HepG2 (cell line): ENCODE results near the gene MTCL1. TPM values are rescaled to one million over a fixed set of nuclear protein-coding genes. Genes with fewer than 3 reads are reported as not detected.

ENCODE experiments used
- ATAC-seq: fragments of 200-7000 bp; cut with Tn5 transposase; 3 replicates; pipeline ENCODE4 v1.9.1; 2020; ENCODE audit warnings: mild to moderate bottlenecking, moderate library complexity
- BruUV-seq: library from RNA; stranded (reverse); fragments of 400-500 nt; replicated peaks from 2 replicates; lab custom pipeline; 2021; lab: Mats Ljungman, UMichigan
- CTCF ChIA-PET: fragments of 300-600 bp; formaldehyde crosslinking; extraction: SDS; loops from one replicate; lab custom pipeline; 2021; ENCODE audit warnings: low total read pairs, inconsistent platforms, low intra/inter-chr PET ratio; lab: Yijun Ruan, JAX
- POLR2A ChIA-PET: fragments of 350-600 bp; sonication (Branson Sonifier 250); formaldehyde crosslinking; loops from one replicate; lab custom pipeline; 2020; ENCODE audit warnings: antibody characterized with exemption, inconsistent platforms; lab: Yijun Ruan, JAX
- DNase-seq: peaks from one replicate; pipeline ENCODE4 v3.0.0-alpha.2; 2015; ENCODE audit warnings: low spot score
- FAIRE-seq: peaks from 3 replicates; lab custom pipeline; 2011; peaks lifted over from hg19 to GRCh38; lab: Jason Lieb, UNC
- H2AFZ ChIP-seq: one replicate; pipeline ENCODE4 v1.6.1; 2011; ENCODE audit warnings: low read length, inconsistent platforms
- H3K27ac ChIP-seq: fragments of 300-600 bp; 3 replicates; pipeline ENCODE4 v1.8.0; 2011; ENCODE audit warnings: mixed run types, mild to moderate bottlenecking, mixed read lengths, low read length, inconsistent platforms; ENCODE audit not compliant: insufficient read depth; ENCODE audit errors: extremely low read length
- H3K27me3 ChIP-seq, 2 experiments: fragments of 200-600 bp in 1 of 2; 2 replicates in 1 of 2; 3 replicates in 1 of 2; pipeline versions ENCODE4 v1.6.0 to v1.8.0; 2011; ENCODE audit warnings: low read length in 2 of 2, mild to moderate bottlenecking in 2 of 2, moderate library complexity in 2 of 2, inconsistent platforms in 1 of 2; ENCODE audit not compliant: insufficient read depth in 2 of 2, control insufficient read depth in 1 of 2
- H3K36me3 ChIP-seq, 2 experiments: fragments of 200-600 bp in 1 of 2; replicated peaks in 1 of 2; 2 replicates in 1 of 2; 3 replicates in 1 of 2; pipeline versions ENCODE4 v1.5.1 to v1.8.0; 2011; ENCODE audit warnings: low read length in 2 of 2, inconsistent platforms in 1 of 2; ENCODE audit not compliant: insufficient read depth in 2 of 2, control insufficient read depth in 1 of 2
- H3K4me1 ChIP-seq: 2 replicates; pipeline ENCODE4 v1.5.1; 2012; ENCODE audit warnings: low read length, inconsistent platforms; ENCODE audit not compliant: insufficient read depth
- H3K4me2 ChIP-seq: 2 replicates; pipeline ENCODE4 v1.6.0; 2011; ENCODE audit warnings: low read depth, low read length, inconsistent platforms
- H3K4me3 ChIP-seq, 3 experiments: fragments of 200-600 bp in 1 of 3; sonication (generic), shearing (Covaris generic) in 1 of 3; replicated peaks in 1 of 3; 2 replicates each; pipeline ENCODE4 v1.5.1; 2011 to 2016; ENCODE audit warnings: low read length in 3 of 3, inconsistent platforms in 2 of 3, low read depth in 2 of 3, mild to moderate bottlenecking in 2 of 3, control low read depth in 1 of 3, mixed read lengths in 1 of 3; ENCODE audit not compliant: insufficient read depth in 1 of 3
- H3K79me2 ChIP-seq: one replicate; pipeline ENCODE4 v1.6.1; 2011; ENCODE audit warnings: low read length, inconsistent platforms; ENCODE audit not compliant: insufficient read depth
- H3K9ac ChIP-seq: 2 replicates; pipeline ENCODE4 v1.6.0; 2011; ENCODE audit warnings: mild to moderate bottlenecking, low read depth, low read length, inconsistent platforms; ENCODE audit not compliant: insufficient read depth
- H3K9me3 ChIP-seq: 2 replicates; pipeline ENCODE4 v1.5.1; 2012; ENCODE audit warnings: mild to moderate bottlenecking, low read length
- H4K20me1 ChIP-seq: 2 replicates; pipeline ENCODE4 v1.6.0; 2011; ENCODE audit warnings: inconsistent platforms, mild to moderate bottlenecking, low read length, moderate library complexity; ENCODE audit not compliant: insufficient read depth
- KDM1A ChIP-seq: IDR thresholded peaks from 2 replicates; pipeline ENCODE4 v1.6.1; 2016; ENCODE audit warnings: missing compliant biosample characterization
- MAFF ChIP-seq: IDR thresholded peaks from 2 replicates; pipeline ENCODE4 v1.6.1; 2011; ENCODE audit warnings: low read depth, low read length, improper control_type of control experiment
- MEIS1 ChIP-seq: sonication (generic); formaldehyde crosslinking; IDR thresholded peaks from 2 replicates; pipeline ENCODE4 v1.9.0; 2021; ENCODE audit warnings: mild to moderate bottlenecking, missing genetic modification reagents, moderate library complexity, borderline replicate concordance
- MNT ChIP-seq: fragments of 450-650 bp; IDR thresholded peaks from 2 replicates; pipeline ENCODE4 v1.6.1; 2016
- MXD4 ChIP-seq: IDR thresholded peaks from 2 replicates; pipeline ENCODE4 v1.6.1; 2016; ENCODE audit warnings: mild to moderate bottlenecking, missing biosample characterization, missing genetic modification reagents
- NBN ChIP-seq: fragments of 450-650 bp; conservative IDR thresholded peaks from 2 replicates; pipeline ENCODE4 v1.6.1; 2017
- RFXAP ChIP-seq: sonication (generic); formaldehyde crosslinking; IDR thresholded peaks from 2 replicates; pipeline ENCODE4 v1.4.0; 2020; ENCODE audit warnings: missing genetic modification reagents, borderline replicate concordance
- TGIF2 ChIP-seq: IDR thresholded peaks from 2 replicates; pipeline ENCODE4 v1.6.1; 2016; ENCODE audit warnings: control low read depth, missing compliant biosample characterization
- ZNF382 ChIP-seq: sonication (generic); formaldehyde crosslinking; IDR thresholded peaks from 2 replicates; pipeline ENCODE4 v1.5.0; 2020; ENCODE audit warnings: missing genetic modification reagents, mild to moderate bottlenecking, borderline replicate concordance
- ZNF724P ChIP-seq: sonication (generic); formaldehyde crosslinking; IDR thresholded peaks from 2 replicates; pipeline ENCODE4 v1.8.0; 2022; ENCODE audit warnings: missing genetic modification reagents, borderline replicate concordance
- ZNF761 ChIP-seq: sonication (generic); formaldehyde crosslinking; conservative IDR thresholded peaks from 2 replicates; pipeline ENCODE4 v1.4.0; 2020; ENCODE audit warnings: mild to moderate bottlenecking, missing genetic modification reagents
- ZSCAN21 ChIP-seq: sonication (generic); formaldehyde crosslinking; IDR thresholded peaks from 2 replicates; pipeline ENCODE4 v1.8.0; 2022; ENCODE audit warnings: mild to moderate bottlenecking, missing genetic modification reagents, moderate library complexity, borderline replicate concordance
- WGBS: methylation state at CpG from one replicate; pipeline ENCODE4 v1.1.6; 2017; ENCODE audit warnings: low lambda C conversion rate; 5-methylcytosine and 5-hydroxymethylcytosine counted together
- in situ Hi-C: cut with HindIII; loops from 2 replicates; pipeline ENCODE4 v1.10.0; 2017; ENCODE audit warnings: low pct_unique_long_range_greater_than_20kb; ENCODE audit not compliant: extremely low pct_ligation_motif_present
- intact Hi-C: fragments of 100-400 bp; cut with micrococcal nuclease; formaldehyde crosslinking; loops from one replicate; pipeline ENCODE4 v1.10.0; 2022; ENCODE audit not compliant: unreplicated experiment
- polyA plus RNA-seq, 8 experiments: library from polyadenylated mRNA; depleted of rRNA in 3 of 8; stranded (reverse) in 7 of 8; unstranded in 1 of 8; fragments of >200 nt; fragmentation: Illumina TruSeq in 4 of 8; extraction: Trizol in 4 of 8; gene quantifications; 2 replicates each; pipeline versions ENCODE4 v1.2.1 to v1.2.3, GENCODE V29; 2011 to 2016; ENCODE audit warnings: low read depth in 4 of 8, missing spikeins in 1 of 8, mixed read lengths in 1 of 8; ENCODE audit not compliant: insufficient read depth in 1 of 8
- total RNA-seq, 5 experiments: library from RNA; depleted of rRNA; stranded (reverse); fragments of >200 nt; fragmentation: Illumina TruSeq; extraction: Trizol; gene quantifications; 2 replicates each; pipeline ENCODE4 v1.2.3, GENCODE V29; 2016; ENCODE audit warnings: low read depth in 1 of 5
- TF ChIP-seq, protein P1 (sequence below): sonication (generic); formaldehyde crosslinking; IDR thresholded peaks from 2 replicates; pipeline ENCODE4 v1.5.0; 2020; ENCODE audit warnings: missing genetic modification reagents
- TF ChIP-seq, protein P2 (sequence below): IDR thresholded peaks from 2 replicates; pipeline ENCODE4 v1.4.0; 2020; ENCODE audit warnings: mild to moderate bottlenecking, missing genetic modification reagents

The MTCL1 gene
- total and polyA plus RNA-seq, 2 of the 13 experiments (the other 11 are each of a cell fraction or from before 2014, with no cell fraction given): 3.1 to 3.2 TPM

- Histone ChIP-seq H3K4me2 (no peak overlapping the region), H3K79me2 (no peaks in the 10 kb centered on the region), H3K9ac (no peak overlapping the region), H3K4me3 (no peak overlapping the region), H3K27ac (no peak overlapping the region), H3K27me3 (no peaks in the 10 kb centered on the region), H2AFZ (no peak overlapping the region), H3K4me1 (no peaks in the 10 kb centered on the region), H3K9me3 (no peaks in the 10 kb centered on the region), H4K20me1 (no peaks in the 10 kb centered on the region), H3K36me3 (no peaks in the 10 kb centered on the region)
- no TSS peak for BruUV-seq
- DNase-seq (no peak), FAIRE-seq (no peak), ATAC-seq (no peak)
- in situ Hi-C loops: no loop called here
- CTCF ChIA-PET: no interaction called here
- POLR2A ChIA-PET: no interaction called here
- intact Hi-C loops: no loop called here
- 88% methylated on average over 4 of the region's 4 CpGs for WGBS
- TF ChIP-seq MAFF (no peak), ZNF761 (CRISPR knock-in tag) (no peak), RFXAP (CRISPR knock-in tag) (no peak), ZNF724P (CRISPR knock-in tag) (no peak), NBN (no peak), ZSCAN21 (CRISPR knock-in tag) (no peak), MXD4 (CRISPR knock-in tag) (no peak), MNT (no peak), TGIF2 (CRISPR knock-in tag) (no peak), MEIS1 (CRISPR knock-in tag) (no peak), KDM1A (CRISPR knock-in tag) (no peak), ZNF382 (no peak)
- TF ChIP-seq, protein P1, sequence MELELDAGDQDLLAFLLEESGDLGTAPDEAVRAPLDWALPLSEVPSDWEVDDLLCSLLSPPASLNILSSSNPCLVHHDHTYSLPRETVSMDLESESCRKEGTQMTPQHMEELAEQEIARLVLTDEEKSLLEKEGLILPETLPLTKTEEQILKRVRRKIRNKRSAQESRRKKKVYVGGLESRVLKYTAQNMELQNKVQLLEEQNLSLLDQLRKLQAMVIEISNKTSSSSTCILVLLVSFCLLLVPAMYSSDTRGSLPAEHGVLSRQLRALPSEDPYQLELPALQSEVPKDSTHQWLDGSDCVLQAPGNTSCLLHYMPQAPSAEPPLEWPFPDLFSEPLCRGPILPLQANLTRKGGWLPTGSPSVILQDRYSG (CRISPR knock-in tag): no peak
- TF ChIP-seq, protein P2, sequence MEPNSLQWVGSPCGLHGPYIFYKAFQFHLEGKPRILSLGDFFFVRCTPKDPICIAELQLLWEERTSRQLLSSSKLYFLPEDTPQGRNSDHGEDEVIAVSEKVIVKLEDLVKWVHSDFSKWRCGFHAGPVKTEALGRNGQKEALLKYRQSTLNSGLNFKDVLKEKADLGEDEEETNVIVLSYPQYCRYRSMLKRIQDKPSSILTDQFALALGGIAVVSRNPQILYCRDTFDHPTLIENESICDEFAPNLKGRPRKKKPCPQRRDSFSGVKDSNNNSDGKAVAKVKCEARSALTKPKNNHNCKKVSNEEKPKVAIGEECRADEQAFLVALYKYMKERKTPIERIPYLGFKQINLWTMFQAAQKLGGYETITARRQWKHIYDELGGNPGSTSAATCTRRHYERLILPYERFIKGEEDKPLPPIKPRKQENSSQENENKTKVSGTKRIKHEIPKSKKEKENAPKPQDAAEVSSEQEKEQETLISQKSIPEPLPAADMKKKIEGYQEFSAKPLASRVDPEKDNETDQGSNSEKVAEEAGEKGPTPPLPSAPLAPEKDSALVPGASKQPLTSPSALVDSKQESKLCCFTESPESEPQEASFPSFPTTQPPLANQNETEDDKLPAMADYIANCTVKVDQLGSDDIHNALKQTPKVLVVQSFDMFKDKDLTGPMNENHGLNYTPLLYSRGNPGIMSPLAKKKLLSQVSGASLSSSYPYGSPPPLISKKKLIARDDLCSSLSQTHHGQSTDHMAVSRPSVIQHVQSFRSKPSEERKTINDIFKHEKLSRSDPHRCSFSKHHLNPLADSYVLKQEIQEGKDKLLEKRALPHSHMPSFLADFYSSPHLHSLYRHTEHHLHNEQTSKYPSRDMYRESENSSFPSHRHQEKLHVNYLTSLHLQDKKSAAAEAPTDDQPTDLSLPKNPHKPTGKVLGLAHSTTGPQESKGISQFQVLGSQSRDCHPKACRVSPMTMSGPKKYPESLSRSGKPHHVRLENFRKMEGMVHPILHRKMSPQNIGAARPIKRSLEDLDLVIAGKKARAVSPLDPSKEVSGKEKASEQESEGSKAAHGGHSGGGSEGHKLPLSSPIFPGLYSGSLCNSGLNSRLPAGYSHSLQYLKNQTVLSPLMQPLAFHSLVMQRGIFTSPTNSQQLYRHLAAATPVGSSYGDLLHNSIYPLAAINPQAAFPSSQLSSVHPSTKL (CRISPR knock-in tag): no peak
Observed at GRCh38 chr18:8767340-8767739, 62.0 kb downstream of the MTCL1 start.
